NCI-H1417 treated with DMSO at 0.1 percent for 48 hours (cell line): ENCODE data around the gene CACNA1D.

Experiments used
- DNase-seq: peaks from one replicate; lab custom pipeline; 2025; lab: John Stamatoyannopoulos, UW

The CACNA1D gene

DNA sequence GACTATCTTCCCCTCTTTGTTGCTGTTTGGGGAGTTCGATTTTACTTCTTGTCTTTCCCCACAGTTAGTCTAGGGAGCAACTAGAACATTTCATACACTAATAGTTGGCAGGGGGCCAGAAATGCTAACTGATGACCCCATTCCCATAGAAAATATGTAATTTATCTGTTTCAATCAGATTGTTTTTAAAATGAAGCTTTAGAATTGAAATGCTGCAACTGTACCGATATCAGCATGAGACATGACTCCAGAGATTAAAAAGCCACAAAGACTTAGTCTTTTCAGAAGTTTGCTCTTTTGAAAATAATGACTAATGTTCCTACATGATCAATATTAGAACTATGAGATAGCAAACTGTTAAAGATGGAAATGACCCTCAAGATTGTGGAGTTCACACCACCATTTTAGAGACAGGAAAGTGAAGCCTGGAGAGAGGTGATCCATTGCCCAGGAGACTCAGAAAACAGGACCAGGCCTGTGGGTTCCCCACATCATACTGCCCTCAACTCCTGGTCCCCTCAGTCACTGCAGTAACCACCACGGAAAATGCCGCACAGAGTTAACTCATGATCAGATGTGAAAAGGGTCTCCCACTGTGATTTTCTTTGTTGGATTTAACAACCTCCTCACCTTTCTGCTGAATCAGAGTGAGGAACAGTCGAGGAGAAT is 221.5 kb downstream of the CACNA1D start:
- no peak for DNase-seq

- DNase-seq = no peak
Observed at GRCh38 chr3:53716998-53717397, 222.6 kb downstream of the CACNA1D start.

DNA sequence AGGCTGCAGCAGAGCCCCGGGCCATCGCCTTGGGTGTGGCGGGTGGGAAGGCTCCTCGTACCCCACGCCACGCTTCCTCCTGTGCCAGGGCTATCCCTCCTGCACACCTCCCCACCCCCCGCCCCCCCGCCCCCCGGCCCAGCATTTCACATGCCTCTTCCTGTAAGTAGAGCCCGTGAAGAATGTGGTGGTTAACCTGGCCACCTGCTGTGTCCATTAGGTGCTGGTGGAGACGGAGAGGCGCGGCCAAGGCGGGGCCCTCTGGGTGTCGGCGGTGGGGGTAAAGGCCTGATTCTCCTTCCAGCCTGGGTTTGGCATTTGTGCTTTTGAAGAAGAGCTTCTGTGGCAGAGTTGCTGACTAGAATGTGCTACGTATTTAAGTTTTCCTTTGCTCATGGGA is 224.1 kb downstream of the CACNA1D start:
- DNase-seq = no peak

DNA sequence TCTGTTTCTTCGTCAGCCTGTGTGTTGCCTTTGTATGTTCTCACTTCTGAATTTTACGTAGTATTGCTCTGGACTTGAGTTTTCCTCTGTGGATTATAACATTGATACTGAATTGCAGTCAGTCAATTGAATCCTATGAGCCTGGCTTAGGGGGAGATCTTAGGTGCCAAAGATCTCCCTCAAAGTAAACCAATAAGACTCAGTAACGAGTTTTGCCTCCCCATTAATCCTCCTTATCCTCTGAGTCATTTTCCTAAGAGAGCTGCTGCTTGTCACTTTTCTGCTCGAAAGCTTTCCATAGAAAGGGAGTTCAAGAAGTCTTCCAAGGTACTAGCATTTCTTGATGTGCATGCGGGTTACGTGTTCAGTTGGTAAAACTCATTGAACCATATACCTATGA is 225.4 kb downstream of the CACNA1D start:
- DNase-seq = no peak

DNA sequence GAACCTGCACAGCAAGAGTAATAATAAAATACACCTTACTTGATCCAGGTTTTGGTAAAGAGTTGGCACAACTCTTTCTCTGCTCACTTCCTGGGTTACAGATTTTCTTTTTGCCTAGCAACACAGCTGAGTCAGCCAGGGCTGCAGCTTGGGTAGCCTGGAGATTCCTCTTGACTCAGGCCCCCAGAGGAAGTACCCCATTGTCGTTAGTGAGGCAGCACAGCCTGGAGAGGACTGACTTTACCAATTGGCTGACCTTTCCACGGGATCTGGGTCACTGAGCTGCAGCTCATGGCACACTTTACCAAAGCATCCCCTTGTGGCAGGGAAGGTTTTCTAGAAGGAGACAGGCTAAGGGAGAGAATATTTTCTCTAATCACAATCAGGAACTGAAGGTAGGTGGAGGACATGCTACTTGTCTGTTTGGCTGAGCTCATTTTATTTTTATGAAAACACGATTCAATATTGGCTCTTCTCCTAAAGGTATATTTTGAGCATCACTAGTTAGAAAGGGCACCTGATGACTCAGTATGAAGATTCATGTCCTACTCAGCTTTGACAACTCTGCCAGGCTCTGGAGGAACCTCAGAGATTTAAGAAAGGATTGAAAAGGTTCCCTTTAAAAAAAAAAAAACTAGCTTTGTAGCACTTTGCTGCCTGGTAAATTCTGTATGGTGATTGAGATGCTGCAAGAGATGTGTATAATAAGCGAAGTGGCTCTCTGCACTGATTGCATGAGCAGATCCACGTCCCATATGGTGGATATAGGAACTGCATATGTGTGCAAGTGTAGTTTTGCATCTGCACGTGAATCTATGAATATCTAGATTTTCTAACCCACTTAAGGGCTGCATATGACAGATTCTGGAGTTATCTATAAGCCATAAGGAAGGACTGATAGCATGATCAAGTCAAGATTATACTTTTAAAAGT is 227.0 kb downstream of the CACNA1D start:
- no peak for DNase-seq

DNA sequence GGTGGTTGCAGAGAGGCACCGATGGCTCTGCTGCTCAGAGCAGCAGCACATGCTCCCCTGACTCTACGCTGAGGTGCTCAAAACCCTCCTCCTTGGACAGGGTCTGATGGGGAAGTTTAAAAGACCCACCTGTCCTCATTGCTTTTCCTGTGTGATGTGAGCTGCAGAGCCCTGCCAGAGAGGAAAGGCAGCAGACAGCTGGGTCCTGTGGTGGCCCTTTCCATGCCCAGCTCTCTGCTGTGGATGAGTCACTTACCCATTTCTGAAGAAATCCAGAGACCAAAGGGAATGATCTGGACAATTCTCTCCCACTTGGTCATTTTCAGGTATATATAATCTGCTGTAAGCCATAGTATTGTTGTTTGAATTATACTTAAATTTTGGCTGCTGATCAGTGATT is 230.2 kb downstream of the CACNA1D start:
- DNase-seq = no peak

GRCh38 chr3:53725387-53725995 is 231.1 kb downstream of the CACNA1D start:
- DNase-seq = no peak

- DNase-seq = no peak
Observed at GRCh38 chr3:53726643-53727042, 232.2 kb downstream of the CACNA1D start.

DNA sequence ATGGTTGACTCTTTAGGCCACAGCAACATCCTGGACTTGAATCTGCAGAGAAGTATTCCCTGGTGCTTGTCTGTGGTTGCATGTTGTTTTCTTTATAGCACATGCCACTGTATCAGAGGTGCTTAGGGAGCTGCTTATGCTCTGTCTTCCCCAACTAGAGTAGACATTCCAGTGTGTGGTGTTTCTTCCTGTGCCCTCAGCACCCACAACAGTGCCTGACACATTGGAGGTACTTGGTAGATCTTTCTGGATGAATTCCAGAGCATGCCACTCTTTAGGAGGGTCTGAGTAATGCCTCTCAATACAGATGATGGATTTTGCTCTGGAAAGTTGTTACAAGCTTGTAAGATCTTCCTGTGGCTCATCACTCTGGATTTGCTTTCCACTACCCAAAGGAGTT is 234.2 kb downstream of the CACNA1D start:
- DNase-seq = no peak

DNA sequence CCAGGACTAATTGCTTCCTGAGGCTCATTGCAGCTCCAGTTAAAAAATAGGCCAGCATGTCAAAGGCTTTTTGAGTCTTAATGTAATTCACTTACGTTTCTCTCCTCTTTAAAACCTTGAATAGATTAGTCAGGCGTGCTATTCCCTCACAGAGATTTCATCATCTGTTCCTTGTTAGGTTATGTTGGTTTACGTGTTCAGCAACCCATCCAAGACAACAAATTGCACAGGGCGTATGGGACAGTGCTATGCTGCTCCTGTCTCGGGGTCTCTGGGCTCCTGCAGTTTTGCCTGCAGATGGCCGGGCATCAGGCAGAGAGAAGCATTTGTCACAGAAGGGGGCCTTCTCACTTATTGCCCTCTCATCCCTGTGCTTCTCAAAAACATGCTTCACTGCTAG is 234.7 kb downstream of the CACNA1D start:
- DNase-seq = no peak

DNA sequence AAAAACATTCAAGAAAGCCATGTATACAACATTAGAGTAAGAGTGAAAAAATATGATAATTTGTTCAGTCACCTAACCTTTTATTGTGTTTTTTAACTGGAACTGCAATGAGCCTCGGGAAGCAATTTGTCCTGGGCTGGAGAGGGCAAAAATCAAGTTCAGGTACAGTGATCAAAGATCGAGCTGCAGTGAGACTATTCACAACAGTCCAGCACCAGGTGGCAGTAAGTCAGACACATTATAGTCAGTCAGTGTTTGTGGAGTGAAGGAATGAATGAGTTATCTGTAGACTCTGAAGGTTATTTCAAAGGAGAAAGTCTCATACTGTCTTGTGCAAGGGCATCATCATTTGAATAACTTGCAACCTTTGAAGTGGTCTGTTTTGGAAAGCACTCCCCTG is 235.2 kb downstream of the CACNA1D start:
- no peak for DNase-seq

DNA sequence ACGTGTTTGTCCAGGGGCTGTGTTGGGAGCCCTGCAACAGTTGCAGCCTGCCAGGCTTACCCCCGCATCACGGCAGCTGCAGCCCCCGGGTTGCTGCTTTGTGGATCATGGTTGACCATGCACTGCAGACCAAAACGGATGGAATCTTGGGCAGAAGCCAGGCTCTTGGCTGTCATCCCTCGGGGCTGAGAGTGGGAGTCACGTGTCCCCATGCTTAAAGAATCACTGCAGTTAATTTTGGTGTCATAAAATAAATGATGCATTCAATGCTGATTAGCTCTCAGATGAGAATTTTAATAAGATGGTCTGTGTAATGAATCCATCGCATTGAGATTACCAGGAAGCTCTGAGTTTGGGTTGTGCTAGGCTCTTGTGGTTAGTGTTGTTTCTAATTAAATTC is 236.2 kb downstream of the CACNA1D start:
- DNase-seq = no peak

DNA sequence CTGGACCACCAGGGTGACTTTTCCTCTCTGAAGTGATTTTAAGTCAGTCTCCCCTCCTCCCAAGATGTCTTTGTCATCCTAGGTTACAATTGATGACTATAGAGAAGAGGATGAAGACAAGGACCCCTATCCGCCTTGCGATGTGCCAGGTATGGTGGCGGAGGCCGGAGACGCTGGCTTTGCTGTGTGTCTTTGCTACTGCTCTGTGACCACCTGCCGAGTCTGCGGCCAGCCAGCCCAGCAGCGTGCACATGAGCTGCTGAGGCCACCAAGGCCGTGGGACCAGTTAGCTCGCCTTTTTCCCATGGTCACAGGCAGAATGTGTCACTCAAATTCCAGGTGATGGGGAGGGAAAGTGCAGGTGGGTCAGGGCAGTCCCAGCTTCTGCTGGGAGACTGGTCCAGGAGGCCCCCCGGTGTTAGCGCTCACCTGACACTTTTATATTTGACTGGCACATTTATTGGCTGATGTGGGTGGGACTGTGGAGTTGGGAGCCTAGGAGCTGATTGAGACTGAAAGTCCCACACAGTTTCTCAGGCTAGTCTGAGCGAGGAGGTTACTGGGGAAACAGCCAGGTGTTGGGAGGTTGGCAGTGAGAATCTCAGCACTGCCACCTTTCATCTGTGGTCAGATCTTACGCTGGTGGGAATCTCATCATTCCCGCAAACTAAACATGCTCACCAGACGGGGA is 237.7 kb downstream of the CACNA1D start:
- DNase-seq = no peak

- no peak for DNase-seq
Observed at GRCh38 chr3:53733446-53733845, 239.0 kb downstream of the CACNA1D start.

DNA sequence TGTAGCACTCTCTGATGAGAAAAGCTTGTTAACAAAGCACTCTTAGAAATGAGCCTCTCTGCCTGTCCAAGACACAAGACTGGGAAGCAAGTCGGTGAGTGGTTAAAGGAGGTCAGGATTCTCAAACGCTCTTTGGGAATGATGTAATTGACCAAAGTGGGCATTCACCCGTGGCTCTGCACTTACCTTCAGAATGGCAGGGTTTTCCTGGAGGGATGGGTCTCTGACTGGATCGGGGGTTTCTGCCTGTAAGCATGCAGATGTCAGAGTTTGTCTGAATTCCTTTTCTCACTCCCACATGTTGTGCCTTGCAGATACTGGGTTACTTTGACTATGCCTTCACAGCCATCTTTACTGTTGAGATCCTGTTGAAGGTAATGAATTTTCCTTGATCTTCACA is 245.6 kb downstream of the CACNA1D start:
- no peak for DNase-seq

- no peak for DNase-seq
Observed at GRCh38 chr3:53740956-53741355, 246.5 kb downstream of the CACNA1D start.

DNA sequence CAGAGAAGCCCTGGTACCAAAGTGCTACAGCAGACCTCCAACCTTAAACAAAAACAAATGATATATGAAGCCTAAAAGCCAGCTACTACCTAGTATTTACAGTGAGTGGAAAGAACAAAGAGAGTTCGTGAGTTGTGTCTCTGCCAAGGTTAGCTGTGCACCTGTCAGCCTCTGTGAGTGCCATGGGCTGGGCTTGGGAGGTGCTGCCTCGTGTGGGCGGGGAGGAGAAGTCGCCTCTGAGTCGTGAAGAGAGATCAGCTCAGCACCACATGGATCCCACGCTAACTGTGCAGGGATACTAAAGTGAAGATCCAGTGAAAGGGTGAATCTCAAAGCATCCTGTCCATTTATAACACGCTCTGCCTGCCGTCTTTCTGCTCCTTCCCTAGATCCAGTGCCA is 249.9 kb downstream of the CACNA1D start:
- DNase-seq = peak; percentile 8

GRCh38 chr3:53747559-53747958 is 253.1 kb downstream of the CACNA1D start:
- DNase-seq = no peak

DNA sequence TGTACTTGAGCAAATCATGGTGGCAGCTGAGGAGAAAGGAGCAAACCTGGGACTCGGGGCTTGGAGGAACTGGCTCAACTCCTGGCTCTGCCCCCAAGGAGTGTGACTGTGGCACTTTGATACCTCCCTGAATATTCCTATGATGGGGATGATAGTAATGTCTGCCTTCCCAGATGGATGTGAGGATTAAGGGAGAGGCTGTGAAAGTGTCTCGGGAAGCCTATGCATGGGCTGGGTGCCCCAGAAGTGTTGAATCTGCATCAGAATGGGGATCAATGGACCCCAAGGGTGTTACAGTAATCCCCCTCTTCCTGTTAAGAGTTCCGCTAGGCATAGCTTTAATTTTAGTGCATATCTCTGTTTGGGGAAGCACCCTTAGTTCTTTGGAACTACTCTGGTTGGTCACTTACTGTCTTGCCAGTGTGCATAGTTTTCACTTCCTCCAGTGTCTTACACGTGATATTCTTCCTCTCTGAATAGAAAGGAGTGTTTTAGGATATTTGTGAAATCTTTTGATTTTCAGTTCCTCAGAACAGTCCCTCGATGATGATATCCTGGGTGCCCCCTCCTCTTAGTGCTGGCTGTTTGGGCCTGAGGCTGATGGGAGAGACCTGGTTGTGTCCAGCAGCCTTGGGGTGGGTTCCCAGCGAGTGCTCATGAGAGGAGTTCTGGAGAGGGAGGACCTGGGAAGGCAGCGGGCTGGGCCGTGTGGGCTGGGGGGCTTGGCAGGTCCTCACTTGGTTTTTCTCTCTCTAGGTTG is 254.3 kb downstream of the CACNA1D start:
- DNase-seq = no peak

- DNase-seq = no peak
Observed at GRCh38 chr3:53749448-53749847, 255.0 kb downstream of the CACNA1D start.
